GM19328 (cell line): ENCODE data around the gene TBC1D8.

Experiments
- ATAC-seq: cut with Tn5 transposase; IDR thresholded peaks from one replicate; pipeline ENCODE4 v1.9.1; 2021; ENCODE audit warnings: mild to moderate bottlenecking, moderate library complexity; ENCODE audit not compliant: unreplicated experiment

TBC1D8 gene

DNA sequence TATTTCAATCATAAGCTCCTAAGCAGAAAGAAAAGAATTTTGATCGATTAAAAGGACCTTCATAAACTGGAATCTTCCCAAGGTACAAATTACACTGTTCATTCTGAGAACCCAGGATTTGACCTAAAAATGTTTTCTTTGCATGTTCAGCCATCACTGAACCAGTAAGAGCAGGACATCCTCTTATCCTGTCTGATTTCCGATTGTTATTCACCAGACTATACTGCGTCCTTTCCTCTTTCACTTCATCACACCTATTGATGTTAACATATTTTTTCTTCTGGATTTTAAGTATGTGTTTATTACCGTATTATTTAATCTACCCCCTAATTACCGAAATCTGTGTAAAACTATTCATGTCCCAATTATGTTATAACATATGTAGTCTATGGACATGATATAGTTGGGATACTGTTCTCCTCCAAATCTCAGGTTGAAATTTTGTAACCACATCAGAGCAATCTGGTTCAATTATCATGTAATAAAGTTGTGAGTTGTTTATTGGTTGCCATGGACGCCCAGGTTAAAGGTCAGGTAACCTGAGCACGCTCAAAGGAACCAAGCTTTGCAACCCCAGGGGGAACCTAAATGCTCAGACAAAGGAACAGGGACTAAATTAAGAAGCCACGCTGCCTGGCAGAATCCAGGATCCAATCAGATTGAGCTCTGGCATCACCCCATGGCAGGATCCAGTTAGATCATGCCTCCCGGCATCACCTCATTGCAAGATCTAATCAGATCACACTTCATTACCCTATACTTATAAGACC, 11.6 kb upstream of the TBC1D8 start:
- no peak for ATAC-seq

- no peak for ATAC-seq
Observed at GRCh38 chr2:101161658-101162057, 10.5 kb upstream of the TBC1D8 start.

- ATAC-seq, result no peak
Observed at GRCh38 chr2:101160454-101160853, 9.3 kb upstream of the TBC1D8 start.

- ATAC-seq, result no peak
Observed at GRCh38 chr2:101159526-101159925, 8.3 kb upstream of the TBC1D8 start.

GRCh38 chr2:101157272-101157671, 6.1 kb upstream of the TBC1D8 start:
- ATAC-seq, result no peak

DNA sequence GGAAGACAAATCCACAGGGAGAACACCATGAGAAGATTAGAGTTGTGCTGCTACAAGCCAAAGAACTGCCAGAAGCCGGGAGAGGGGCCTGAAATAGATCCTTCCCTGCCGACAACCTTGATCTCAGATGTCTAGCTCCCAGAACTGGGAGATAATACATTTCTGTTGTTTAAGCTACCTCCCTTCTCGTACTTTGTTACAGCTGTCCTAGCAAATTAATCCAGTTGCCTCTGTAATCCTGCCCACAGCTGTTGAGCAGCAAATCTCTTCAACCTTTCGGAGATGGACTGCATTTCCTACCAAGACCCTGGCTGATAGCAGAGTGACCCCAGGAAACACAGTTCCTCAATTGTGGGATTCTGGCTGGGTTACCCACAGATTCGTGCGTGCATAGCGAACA, 2.6 kb upstream of the TBC1D8 start:
- no peak for ATAC-seq

DNA sequence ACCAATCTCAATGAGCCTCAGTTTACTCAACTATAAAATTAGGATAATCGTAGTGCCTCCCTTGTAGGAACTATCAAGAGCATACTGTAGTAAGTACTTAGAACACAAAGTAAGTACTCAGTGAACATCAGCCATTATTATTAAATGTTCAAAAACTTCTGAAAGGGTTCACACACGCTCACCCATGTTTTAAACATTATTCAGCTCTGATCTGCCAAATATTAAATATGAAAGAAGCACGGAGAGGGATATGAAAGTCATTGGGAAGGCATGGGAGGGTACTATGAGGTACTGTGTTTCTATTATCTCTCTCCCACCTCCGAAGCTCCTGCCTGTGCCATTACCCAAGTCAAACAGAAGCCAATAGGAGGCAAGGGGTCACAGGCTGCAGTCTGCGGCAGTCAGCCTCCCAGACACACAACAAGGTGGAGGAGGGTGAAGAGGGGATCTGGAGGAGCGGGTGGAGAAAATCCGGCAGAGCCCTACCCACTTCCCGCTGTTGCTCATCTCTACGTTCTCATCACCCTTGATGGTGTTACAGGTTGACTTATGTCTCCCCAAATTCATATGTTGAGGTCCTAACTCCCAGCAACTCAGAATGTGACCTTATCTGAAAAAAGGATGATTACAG, 2.0 kb upstream of the TBC1D8 start:
- ATAC-seq, result no peak

- peak; percentile 45 for ATAC-seq
Observed at GRCh38 chr2:101152272-101153076, 1.3 kb upstream of the TBC1D8 start.

DNA sequence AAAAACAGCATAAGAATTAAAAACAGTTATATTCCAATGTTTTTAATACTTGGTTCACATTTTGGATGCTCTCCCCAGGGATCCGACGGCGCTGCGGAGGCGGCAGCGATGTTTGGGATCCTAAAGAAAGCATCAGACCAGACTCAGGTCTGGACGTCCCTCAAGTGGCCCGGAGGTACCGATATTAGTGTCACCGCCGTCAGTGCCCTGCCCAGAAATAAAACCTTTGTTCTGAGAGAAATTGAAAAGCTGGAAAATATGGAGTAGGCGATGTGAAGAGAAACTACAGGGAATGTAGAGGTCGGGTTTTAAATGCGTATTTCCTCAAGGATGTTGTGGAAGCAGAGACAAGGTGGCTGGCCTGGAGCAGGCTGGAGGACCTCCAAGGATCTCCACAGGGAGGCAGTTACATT, 683 bp upstream of the TBC1D8 start:
- no peak for ATAC-seq

- no peak for ATAC-seq
Observed at GRCh38 chr2:101150306-101151145, 656 bp downstream of the TBC1D8 start.

DNA sequence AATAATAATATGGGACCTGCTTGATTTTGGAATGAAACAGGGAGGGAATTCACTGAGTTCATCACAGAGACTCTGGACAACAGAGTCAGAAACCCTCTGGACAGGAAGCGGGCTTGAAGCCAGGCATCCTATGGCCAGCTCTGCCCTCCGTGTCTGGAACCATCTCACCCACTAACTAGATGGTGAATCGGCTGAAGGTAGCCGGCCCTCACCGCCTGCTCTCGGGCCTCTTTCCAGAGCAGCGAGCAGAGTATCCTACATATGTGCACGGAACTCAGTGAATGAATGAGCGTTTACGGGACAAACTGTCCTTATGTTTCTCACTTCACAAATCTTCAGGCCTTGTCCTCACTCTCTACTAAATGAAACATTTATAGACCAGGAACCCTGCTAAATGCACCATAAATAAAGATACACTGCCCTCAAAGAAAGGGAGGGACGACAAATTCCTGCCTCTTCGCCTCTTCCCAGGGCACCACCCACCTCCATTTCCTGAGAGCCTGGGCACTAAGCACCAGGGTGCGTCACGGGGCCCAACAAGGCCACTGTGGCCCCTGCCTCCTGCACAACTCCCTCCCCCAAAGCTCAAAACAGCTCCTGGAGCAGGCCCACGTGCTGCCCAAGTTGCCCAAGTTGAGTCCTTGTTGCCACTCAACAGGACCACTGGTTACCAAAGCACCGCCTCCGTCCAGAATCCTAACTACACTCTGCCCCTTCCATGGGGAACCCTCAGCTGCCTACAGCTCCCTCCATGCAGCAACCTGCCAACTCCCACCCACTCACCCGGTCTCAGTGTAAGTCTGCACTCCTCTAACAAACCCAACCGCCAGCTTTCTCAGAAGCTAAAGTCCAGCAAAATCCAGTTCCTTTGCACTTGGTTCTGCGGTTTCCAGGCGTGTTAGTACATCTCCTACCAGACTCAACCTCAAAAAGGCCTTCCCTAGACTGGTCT, 1.7 kb downstream of the TBC1D8 start:
- ATAC-seq, result no peak

DNA sequence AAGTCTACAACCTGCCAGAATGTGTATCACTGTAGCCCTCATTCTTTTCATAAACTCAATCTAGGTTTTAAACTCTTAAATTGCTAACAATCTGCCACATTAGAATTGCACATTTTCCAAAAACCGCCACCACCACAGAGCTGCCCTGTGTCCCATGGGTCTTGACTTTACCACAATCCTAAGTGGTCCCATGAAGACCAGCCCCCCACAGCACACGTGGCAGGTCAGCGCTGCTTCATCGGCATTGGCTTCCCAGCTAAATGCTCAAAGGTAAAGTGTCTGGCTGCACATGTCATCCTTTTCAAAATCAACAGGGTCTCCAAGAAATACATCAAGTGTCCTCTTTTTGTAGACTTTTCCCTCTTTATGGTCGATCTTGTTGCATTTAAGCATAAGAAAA, 2.4 kb downstream of the TBC1D8 start:
- ATAC-seq, result no peak

DNA sequence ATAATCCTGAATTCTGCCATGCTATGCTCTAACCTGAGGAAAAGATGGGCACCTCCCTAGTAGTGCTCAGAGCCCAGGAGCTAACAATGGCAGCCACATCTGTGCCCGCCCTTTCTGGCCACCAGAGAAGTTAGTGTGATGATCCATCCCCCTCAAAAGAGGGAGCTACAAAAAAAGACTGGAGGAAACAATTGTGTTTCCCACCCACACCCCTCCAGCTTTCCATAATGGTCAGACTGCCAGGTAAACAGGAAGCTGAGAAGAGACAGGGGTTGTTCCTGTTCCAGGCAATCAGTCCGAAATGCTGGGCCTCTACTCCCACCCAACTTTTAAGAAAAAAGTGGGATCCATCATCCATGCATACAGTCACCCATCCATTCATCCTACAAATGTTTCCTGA, 3.2 kb downstream of the TBC1D8 start:
- ATAC-seq, result no peak

- no peak for ATAC-seq
Observed at GRCh38 chr2:101147062-101147461, 4.1 kb downstream of the TBC1D8 start.

GRCh38 chr2:101146535-101146934, 4.6 kb downstream of the TBC1D8 start:
- no peak for ATAC-seq

DNA sequence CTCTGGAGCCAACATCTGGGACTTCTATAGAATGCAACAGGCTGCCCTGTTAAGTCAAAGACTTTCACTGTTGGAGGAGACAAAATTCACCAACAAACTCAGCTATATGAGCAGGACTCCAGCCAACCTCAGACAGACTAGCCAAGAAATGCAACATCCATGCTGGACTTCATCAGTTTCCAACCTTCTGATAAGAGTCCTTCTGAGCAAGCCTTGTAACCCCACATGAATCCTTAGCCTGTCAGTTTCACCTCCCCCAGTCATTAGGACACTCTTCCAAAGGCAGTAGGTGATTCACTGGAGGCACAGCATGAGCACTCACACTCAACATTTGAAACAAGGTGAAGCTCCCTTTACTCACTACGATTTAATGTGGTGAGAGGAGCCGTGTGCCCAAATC, 5.8 kb downstream of the TBC1D8 start:
- ATAC-seq, result no peak

DNA sequence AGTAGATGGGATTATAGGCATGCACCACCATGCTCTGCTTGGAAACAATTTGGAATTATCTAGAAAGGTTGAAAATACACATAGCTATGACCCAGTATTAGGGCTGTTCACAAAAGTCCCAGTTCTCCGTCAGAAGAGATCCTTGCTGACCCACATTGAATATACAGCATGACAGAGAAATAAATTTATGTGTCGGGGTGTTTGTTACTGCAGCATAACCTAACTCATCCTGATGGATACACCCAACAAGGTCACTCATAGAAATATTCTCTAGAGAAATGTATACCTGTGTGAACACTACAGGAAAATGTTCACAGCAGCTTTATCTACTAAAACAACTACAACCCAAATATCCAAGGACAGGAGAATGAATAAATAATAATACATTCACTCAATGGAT, 9.0 kb downstream of the TBC1D8 start:
- ATAC-seq, result no peak

DNA sequence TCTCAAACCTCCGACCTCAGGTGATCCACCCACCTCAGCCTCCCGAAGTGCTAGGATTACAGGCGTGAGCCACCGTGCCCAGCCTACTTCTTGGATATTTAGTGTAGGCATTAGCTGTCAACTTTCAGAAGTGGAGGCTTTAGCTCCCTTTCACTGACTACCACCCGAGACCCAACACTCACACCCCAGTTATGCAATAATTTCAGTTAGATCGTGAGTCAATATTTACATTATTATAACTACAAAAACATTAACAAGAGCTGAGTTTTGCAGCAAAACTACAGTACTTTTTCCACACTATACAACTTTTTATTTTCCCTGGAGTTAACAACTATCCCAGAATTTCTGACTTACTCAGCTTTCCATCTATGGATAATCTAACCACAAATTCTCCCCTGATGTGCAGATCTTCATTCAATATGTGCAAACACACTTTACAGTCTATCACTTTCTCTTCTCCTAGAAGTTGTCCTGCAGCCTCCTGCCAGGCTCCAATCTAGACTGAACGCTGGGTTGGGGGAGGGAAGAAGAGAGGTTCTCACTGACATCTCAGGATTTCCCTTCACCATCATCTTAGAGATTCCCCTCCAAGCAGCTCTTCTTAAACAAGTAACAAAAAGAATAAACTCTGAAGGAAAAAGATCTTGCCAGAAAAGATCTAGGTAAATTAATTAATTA, 10.1 kb downstream of the TBC1D8 start:
- ATAC-seq, result no peak

DNA sequence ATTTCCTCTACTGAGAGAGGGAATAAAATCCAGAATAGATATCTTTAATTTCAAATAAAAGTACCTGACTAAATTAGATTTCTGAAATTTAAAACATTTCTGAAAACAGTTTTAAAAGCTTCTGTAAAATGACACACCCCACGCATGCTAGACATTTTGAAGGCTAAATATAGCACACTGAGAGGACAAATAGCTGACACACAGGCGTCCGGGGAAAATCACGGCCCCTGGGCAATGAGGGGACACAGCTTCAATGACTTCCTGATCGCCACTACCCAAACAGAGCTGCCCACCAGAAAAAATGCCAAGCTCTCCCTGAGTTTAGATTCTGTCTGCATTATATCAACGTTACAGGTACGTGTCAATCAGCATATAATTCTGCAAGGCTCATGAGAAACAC, 10.9 kb downstream of the TBC1D8 start:
- ATAC-seq, result no peak
